Measurements from ENCODE around the gene NCCRP1.
A peak's percentile ranks its signal among the peaks of the same experiment; 100 is the strongest.
"Not testable (repeated sequence)": the region's sequence is repeated elsewhere in the genome, so short reads cannot be mapped to it uniquely, and the experiment has no call there.

NCCRP1 gene

DNA sequence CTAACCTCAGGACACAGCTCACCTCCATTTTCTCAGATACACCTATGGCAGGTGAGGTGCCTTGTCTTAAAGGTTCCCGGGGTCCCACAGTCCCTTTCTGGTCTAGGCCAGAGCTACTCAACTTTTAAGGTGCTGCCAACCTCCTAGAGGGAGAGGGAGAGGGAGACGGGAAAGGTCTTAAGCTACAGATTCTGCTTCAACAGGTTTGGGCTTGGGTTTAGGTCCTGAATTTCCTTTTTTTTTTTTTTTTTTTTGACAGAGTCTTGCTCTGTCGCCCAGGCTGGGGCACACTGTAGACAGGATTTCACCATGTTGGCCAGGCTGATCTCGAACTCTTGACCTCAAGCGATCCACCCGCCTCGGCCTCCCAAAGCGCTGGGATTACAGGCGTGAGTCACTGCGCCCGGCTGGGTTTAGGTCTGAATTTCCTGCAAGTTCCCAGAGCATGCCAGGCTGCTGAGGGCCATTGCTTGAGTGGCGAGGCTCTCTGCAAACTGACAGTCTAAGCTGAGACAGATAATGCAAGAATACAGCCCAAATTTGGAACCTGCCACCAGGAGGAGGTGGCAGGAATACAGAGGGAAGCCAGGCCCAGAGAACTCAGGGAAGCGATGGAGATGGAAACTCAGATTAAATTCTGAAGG lies 15.1 kb downstream of the NCCRP1 start:
- no peak for DNase-seq

DNA sequence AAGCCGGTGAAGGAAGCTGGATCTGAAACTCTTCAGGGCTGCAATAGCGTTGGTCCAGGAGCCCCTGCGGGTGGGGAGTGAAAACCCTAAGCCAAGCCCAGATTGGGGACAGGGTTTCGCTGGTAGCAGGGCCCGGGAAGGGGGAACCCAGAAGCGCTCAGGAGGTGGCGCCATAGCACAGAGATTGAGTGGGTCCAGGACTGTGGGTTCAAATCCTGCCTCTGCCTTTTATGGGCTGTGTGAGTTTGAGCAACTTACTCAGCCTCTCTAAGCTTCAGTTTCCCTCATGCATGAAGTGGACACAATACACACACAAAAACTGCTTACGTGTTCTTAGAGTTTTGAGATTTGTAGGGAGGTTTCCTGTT lies 15.6 kb downstream of the NCCRP1 start:
- peak; percentile 72 for DNase-seq

DNA sequence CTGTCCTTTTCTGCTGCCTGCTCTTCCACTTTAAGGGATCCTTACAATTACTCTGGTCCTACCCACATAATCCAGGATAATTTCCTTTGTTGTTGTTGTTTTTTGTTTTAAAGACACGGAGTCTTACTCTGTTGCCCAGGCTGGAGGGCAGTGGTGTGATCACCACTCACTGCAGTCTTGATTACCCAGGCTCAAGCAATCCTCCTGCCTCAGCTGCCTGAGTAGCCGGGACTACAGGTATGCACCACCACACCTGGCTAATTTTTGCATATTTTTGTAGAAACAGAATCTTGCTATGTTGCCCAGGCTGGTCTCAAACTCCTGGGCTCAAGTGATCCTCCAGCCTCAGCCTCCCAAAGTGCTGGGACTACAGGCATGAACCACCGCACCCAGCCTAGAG lies 18.6 kb downstream of the NCCRP1 start:
- not testable (repeated sequence) for DNase-seq

DNA sequence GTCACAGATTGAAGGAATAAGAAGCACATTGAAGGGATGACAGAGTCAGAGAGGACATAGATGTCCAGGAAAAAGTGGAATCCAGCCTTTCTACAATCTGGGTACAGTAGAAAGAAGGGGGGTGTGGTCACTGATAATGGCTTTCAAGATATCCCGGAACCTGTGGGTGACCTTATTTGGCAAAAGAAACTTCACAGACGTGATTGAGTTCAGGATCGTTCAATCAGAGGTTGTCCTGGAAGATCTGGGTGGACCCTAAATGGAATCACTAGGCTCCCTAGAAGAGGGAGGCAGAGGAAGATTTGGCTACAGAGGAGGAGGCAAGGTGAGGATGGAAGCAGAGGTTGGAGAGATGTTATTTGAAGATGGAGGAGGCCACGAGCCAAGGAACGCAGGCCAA lies 20.3 kb downstream of the NCCRP1 start:
- DNase-seq, result no peak

DNA sequence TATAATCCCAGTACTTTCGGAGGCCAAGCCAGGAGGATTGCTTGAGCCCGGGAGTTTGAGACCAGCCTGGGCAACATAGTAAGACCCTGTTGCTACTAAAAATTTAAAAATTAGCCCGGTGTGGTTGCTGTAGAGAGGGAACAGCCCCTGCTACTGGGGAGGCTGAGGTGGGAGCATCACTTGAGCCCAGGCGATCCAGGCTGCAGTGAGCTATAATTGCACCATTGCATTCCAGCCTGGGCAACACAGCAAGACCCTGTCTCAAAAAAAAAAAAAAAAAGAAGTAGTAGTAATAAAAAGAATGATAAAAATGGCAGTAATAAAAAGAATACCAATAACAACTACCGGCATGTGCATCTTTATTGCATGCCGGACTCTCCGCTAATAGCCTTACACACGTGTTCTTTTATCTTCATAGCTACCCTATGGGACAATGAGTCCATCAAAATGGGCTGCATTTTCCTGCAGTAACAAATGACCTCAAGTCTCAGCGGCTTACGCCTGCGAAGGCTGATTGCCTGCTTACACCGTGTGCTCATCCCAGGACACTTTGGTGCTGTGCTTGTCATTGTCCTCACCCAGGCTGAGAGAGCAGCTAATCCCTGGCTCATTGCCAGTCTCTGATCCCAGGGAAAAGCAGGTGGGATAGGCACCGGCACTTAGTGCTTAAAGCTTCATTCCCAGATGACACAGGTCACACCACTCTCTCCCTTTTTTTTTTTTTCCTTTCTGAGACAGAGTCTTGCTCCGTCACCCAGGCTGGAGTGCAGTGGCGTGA lies 21.7 kb downstream of the NCCRP1 start:
- no peak for DNase-seq

DNA sequence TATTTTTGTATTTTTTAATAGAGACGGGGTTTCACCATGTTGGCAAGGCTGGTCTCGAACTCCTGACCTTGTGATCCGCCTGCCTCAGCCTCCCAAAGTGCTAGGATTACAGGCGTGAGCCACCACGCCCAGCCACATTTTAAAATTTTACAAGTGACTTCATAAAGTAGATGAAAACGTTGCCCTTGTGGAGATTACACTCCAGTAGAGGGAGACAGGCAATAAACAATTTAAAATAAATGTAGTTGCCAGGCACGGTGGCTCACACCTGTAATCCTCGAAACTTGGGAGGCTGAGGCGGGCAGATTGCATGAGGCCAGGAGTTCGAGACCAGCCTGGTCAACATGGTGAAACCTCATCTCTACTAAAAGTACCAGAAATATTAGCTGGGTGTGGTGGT lies 22.3 kb downstream of the NCCRP1 start:
- not testable (repeated sequence) for DNase-seq

DNA sequence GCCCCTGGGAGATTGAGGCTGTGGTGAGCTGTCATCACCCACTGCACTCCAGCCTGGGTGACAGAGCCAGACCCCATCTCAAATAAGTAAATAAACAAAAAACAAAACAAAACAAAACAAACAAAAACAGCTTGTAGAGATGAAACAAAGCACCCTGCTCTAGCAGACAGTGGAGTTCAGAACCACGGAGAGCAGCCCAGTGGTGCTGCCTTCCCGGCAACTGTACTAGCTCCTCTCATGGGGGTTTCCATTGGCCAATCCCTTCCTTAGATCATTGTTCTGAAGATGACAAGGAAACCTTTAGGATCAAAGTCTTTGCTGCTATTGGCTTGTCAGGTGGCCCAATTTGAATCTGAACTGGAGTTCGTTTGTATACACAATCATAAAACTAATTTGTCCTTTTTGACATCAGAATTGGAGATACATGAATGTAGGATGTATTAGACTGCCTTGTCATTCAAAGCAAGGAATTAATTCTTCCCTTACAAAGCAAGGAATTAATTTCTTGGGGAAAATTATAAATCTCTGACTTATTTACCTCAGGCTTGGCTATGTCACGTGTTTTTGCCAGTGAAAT lies 27.0 kb downstream of the NCCRP1 start:
- DNase-seq, result no peak

DNA sequence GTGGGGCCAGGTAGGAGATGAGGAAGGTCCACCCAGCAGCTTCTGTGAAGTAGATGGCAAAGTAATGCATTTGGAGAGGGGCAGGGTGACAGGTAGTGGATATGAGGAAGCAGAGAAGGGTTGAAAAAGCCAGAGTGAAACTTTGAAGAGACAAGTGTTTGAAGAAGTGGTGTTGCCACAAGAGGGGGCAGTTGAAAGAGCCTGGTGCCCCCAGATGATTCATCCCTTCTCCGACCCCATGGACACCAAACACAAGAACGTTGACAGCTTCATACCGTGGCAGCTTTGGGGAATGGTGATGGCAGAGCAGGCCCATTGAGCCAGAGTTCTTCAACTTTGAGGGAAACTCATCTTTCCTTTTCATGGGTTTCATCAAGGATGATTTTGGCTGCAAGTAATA lies 28.1 kb downstream of the NCCRP1 start:
- no peak for DNase-seq

DNA sequence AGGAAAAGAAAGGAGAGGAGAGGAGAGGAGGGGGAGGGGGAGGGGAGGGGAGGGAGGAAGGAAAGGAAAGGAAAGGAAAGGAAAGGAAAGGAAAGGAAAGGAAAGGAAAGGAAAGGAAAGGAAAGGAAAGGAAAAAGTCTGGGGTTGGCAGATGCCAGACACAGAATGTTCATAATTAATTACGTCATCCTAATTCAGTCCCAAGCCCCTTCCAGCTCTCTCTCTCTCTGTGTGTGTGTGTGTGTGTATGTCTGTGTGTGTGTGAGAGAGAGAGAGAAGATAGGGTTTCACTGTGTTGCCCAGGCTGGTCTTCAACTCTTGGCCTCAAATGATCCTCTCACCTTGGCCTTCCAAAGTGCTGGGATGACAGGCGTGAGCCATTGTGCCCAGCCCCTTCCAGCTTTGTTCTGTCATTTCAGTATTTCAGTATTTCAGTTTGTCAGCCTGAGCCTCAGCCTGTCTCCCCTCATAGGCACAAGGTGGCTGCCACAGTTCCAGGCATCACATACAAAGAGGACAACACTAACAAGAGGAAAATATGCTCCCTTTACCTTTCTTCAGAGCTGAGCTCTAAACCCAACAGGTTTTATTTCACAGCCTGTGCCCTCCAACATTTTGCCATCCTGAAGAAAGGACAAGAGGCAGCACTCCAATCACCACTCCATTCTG lies 33.5 kb downstream of the NCCRP1 start:
- DNase-seq, result no peak

DNA sequence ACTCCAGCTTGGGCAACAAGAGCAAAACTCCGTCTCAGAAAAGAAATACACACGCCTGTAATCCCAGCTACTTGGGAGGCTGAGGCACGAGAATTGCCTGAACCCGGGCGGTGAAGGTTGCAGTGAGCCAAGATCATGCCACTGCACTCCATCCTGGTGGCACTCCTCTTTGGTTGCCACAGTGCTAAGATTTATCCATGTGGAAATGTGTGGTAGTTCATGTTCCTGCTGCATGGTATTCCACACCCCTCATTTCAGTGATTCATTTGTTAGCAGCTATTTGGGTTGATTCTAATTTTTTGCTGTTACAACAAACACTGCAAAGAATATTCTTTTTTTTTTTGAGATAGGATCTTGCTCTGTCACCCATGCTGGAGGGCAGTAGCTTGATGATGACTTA lies 35.9 kb downstream of the NCCRP1 start:
- DNase-seq, result no peak

DNA sequence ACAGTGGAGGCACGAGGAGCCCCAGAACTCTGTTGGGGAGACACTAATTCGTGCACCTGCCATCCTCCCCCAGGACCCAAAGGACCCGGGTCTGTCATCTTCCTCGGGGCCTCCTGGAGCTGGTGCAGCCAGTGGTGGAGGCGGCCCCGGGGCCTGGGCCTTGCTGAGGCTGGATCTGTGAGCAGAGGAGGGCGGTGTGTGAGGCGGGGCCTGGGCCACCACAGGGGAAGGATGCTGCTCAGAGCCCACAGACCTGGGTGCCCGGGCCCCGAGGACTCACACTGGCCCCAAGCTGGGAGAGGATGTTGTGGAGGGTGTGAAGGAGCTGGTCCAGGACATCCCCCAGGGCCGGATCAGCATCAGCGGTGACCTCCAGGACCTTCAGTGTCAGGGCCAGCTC lies 39.8 kb downstream of the NCCRP1 start:
- DNase-seq, result no peak

DNA sequence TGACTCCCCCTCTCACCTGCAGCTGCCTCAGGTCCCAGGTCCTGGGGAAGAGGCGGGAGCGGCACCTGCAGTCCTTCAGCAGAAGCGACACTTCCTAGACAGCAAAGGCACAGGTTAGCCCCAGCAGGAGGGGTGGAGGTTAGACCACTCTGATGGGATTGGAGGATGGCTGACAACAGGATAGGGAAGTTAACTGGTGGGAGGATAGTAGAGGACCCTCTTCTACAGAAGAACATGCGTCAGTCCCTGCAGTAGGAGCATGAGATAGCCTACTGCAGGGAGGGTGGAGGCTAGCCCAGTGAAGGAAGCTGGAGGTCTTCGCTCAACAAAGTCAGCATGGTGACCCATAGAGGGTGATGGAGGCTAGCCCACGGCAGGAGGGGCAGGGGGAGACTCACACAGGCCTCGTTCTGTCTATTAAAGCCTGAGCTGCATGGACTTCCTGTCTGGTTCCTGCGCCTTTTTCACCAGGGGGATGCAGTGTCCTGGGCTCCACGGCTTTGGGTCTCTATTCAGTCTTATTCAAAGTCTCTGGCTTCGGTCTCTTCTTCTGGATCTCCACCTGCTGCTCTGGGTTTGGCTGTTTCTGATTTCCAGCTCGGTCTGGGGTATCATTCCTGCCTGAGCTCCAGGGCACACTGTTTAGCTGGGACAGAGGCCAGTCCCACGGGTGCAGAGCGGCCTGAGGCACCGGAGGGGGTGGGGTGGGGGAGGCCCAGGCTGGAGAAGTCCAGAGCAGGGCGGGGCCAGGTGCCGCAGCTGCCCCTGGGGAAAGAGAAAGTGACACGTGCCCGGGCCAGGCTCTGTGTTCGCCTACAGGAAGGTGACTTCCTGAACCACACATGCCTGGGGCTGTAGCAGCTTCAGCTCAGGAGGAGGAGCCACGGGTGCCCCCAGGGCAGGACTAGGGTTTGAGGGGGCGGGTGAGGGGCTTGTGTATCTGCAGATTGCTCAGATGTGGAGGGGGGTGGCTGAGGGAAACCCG lies 40.7 kb downstream of the NCCRP1 start:
- peak; percentile 58 for DNase-seq

DNA sequence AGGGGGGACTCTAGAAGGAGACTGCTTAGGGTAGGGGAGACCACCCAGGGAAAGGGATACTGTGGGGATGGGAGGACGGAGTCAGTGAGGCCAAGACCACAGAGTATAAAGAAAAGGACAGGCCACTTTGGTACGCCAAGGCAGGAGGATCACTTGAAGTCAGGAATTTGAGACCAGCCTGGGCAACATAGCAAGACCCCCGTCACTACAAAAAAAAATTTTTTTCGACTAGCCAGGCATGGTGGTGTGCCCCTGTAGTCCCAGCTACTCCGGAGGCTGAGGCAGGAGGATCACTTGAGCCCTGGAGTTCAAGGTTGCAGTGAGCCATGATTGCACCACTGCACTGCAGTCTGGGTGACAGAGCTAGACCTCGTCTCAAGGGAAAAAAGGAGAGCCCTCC lies 41.4 kb downstream of the NCCRP1 start:
- no peak for DNase-seq

DNA sequence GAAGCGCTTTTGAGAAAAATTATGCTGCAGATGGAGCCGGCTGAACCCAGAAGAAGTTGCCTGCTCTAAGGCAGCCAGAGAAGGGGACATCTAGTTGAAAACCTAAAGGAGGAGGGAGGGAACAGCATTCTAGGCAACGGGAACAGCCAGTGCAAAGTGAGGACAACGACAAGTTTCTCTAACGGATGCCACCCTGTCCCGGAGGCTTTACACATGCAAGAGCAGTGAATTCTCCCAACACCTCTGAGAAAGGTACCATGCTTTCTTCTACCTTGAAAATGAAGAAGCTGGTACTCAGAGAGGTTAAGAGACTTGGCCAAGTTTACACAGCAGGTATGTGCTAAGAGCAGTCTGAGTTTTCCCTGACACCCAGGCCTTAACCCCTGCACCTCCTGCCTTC lies 42.2 kb downstream of the NCCRP1 start:
- DNase-seq, result no peak

DNA sequence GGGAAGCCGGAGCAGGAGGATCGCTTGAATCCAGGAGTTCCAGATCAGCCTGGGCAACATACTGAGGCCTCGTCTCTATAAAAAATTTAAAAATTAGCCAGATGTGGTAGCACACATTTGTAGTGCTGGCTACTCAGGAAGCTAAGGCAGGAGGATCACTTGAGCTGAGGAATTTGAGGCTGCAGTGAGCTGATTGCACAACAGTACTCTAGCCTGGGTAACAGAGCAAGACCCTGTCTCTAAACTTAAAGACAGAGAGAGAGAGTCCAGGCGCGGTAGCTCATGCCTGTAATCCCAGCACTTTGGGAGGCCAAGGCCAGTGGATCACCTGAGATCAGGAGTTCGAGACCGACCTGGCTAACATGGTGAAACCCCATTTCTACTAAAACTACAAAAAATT lies 43.7 kb downstream of the NCCRP1 start:
- no peak for DNase-seq

DNA sequence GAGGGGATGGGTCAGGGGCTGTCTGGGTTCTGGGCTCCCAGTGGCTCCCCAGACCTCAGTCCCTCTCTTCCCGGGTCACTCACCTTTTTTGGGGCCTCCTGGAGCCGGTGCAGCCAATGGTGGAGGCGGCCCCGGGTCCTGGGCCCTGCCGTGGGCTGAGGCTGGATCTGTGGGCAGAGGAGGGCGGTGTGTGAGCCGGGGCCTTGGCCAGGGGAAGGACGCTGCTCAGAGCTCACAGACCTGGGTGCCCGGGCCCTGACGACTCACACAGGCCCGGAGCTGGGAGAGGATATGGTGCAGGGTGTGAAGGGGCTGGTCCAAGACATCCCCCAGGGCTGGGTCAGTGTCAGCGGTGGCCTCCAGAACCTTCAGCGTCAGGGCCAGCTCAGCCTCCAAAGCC lies 47.0 kb downstream of the NCCRP1 start:
- not testable (repeated sequence) for DNase-seq

DNA sequence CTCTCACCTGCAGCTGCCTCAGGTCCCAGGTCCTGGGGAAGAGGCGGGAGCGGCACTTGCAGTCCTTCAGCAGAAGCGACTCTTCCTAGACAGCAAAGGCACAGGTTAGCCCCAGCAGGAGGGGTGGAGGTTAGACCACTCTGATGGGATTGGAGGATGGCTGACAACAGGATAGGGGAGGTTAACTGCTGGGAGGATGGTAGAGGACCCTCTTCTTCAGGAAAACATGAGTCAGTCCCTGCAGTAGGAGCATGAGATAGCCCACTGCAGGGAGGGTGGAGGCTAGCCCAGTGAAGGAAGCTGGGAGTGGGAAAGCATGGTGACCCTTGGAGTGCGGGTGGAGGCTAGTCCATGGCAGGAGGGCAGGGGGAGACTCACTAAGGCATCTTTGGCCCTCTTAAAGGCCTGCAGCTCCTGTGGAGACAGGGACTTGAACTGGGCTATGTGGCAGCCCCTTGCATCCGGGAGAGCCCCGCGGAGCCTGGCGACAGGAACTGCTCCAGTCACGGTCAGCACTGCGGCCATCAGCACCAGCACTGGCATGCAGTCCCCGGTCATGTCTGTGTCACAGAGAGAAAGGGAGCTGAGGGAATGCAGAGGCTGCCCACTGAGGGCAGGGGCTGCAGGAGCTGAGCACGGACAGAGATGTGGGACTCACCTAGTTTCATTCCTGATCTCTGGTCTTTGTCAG lies 47.8 kb downstream of the NCCRP1 start, which contains the start of gene IFNL3:
IFNL3 (minus strand) TSS at position 597 of the 691 bp plus-strand sequence; CDS start at position 558, 39 bp downstream.
- not testable (repeated sequence) for DNase-seq

DNA sequence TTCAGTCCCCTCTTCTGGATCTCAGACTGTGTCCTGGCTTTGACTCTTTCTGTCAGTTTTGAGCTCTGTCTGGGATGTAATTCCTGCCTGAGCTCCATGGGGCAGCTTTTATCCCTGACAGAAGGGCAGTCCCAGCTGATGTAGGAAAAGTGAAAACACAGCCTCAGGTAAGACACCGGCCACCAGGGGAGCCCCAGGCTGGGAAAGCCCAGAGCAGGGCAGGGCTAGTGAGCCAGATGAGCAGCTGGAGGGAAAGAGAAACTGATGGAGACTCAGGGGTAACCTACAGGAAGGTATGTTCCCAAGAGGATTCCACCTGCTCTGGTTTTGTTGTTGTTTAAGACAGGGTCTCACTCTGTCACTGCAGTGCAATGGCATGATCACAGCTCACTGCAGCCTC lies 48.4 kb downstream of the NCCRP1 start:
- DNase-seq, result not testable (repeated sequence)

DNA sequence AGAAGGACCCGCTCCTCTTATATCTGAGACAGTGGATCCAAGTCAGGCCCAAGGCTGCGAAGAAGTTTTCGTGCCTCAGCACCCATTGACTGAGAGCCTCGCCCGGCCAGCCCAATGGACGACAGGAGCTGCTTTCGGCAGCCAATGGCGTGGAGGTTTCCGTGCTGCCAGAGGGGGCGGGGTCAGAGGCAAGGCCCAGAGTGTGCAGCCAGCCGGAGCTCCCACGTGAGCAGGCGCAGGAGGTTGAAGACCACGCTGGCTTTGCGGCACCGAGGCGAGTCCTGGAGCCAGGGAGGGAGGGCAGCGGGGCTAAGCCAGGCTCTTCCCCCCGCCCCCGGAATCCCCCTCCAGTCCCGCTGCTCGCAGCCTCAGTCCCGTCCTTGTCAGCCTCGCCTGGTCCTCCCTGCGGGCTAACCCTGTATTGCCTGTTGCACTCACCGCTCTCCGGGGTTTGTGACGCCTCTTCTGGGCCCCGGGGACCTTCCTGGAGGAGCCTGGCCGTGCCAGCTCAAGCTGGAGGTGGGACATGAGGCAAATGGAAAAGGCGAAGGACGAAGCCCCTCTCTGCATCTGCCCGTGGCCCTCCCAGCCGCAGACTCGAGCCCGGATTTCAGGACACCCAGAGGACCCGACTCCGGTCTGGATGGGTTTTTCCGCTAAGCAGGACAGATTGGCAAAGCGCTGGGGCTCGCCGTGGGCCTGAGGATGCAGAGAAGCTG lies 50.3 kb downstream of the NCCRP1 start:
- DNase-seq, result peak; percentile 35

DNA sequence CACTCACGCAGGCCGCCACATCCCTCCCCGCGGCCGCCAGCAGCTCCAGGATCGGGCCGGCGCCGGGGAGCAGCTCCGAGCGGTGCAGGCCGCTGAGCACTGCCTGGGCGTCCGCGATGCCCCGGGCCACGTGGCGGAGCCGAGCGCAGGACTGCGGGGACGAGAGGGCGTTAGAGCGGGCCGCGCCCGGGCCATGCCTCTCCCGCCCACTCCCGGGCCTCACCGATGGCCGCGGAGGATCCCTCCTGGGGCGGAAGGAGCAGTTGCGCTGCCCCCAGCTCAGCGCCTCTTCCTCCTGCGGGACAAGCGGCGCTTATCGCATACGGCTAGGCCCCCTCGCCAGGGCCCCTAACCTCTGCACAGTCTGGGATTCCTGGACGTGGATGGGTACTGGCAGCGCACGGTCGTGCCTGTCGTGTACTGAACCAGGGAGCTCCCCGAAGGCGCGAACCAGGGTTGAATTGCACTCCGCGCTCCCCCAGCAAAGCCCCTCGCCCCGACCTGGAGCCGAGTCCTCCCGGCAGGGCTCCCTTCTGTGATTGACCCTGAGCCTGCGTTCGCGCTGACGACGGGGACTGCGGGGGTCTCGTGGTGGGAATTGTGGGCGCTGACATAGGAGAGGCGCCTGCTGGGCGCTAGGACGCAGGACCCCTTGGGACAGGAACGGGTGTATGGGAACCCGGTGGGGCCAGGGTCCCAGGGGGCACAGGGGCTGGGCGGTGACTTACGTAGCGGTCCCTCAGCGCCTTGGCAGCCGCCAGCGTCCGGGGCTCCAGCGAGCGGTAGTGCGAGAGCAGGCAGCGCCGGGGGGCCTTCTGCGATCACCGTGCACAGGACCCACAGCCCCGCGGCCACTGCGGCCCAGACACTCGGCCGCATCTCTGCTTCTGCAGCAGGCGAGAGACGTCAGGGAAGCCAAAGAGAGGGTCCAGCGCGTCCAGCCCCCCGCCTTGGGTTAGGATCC lies 51.2 kb downstream of the NCCRP1 start:
- DNase-seq, result no peak

Data from activated CD4-positive, alpha-beta T cell treated with anti-CD3 and anti-CD28 coated beads, Interleukin-2, Interleukin-6, amounts not matched to agents 100 ng/mL and 50 ng/mL, durations not matched to agents 16 hours and 8 hours (primary cell).